Parathyroid adenoma (tissue), 2 donors: ENCODE results near the gene IFI35.
A peak's percentile ranks its signal among the peaks of the same experiment; 100 is the strongest.

Experiments used
- H2AFZ ChIP-seq: fragments of 300-600 bp; sonication (generic); one replicate; pipeline ENCODE4 v1.7.0; 2017; ENCODE audit warnings: antibody characterized with exemption, mild to moderate bottlenecking
- H3K27ac ChIP-seq: fragments of 300-600 bp; sonication (generic); one replicate; pipeline ENCODE4 v1.7.0; 2017
- H3K27me3 ChIP-seq: fragments of 300-600 bp; sonication (generic); one replicate; pipeline ENCODE4 v1.7.0; 2017; ENCODE audit warnings: low read length; ENCODE audit not compliant: control insufficient read depth, insufficient read depth
- H3K36me3 ChIP-seq: fragments of 300-600 bp; sonication (generic); one replicate; pipeline ENCODE4 v1.7.0; 2017; ENCODE audit warnings: low read length; ENCODE audit not compliant: control insufficient read depth, insufficient read depth
- H3K4me1 ChIP-seq: fragments of 300-600 bp; sonication (generic); one replicate; pipeline ENCODE4 v1.7.0; 2017; ENCODE audit warnings: control low read depth
- H3K4me2 ChIP-seq: fragments of 300-600 bp; sonication (generic); one replicate; pipeline ENCODE4 v1.7.0; 2017; ENCODE audit warnings: low read length
- H3K4me3 ChIP-seq: fragments of 300-600 bp; sonication (generic); one replicate; pipeline ENCODE4 v1.7.0; 2017; ENCODE audit warnings: low read depth, low read length
- H3K79me2 ChIP-seq: fragments of 300-600 bp; sonication (generic); one replicate; pipeline ENCODE4 v1.7.0; 2017; ENCODE audit warnings: control low read depth
- H3K9ac ChIP-seq: fragments of 300-600 bp; sonication (generic); one replicate; pipeline ENCODE4 v1.7.0; 2017; ENCODE audit warnings: mild to moderate bottlenecking
- H3K9me3 ChIP-seq: fragments of 300-600 bp; sonication (generic); one replicate; pipeline ENCODE4 v1.7.0; 2017; ENCODE audit warnings: low read length; ENCODE audit not compliant: control insufficient read depth
- CTCF ChIP-seq: fragments of 300-600 bp; sonication (generic); IDR thresholded peaks from one replicate; pipeline ENCODE4 v1.7.0; 2017; ENCODE audit warnings: antibody characterized with exemption, mild to moderate bottlenecking
- donor health status: primary hyperparathyroidism.

IFI35 gene

GRCh38 chr17:43021741-43022512 is 15.3 kb downstream of the IFI35 start, which contains the start of gene VAT1:
TSS of gene VAT1 (minus strand) at chr17:43022385. CDS start at chr17:43022322, 63 bp downstream.
- H3K9ac ChIP-seq: peak within 1 kb of the TSS; percentile 12
- peak within 1 kb of the TSS; percentile 76 for H3K4me2 ChIP-seq
- H3K27ac ChIP-seq: peak within 1 kb of the TSS; percentile 74
- no peaks in the 10 kb centered on the region for H3K79me2 ChIP-seq
- TF ChIP-seq CTCF: no peak
- H3K27me3 ChIP-seq: no peaks in the 10 kb centered on the region
- peak within 1 kb of the TSS; percentile 83 for H2AFZ ChIP-seq
- no peaks in the 10 kb centered on the region for H3K9me3 ChIP-seq
- no peaks in the 10 kb centered on the region for H3K36me3 ChIP-seq
- H3K4me1 ChIP-seq: peaks cover 3% of the 10 kb centered on the region
- peak within 1 kb of the TSS; percentile 95 for H3K4me3 ChIP-seq

DNA sequence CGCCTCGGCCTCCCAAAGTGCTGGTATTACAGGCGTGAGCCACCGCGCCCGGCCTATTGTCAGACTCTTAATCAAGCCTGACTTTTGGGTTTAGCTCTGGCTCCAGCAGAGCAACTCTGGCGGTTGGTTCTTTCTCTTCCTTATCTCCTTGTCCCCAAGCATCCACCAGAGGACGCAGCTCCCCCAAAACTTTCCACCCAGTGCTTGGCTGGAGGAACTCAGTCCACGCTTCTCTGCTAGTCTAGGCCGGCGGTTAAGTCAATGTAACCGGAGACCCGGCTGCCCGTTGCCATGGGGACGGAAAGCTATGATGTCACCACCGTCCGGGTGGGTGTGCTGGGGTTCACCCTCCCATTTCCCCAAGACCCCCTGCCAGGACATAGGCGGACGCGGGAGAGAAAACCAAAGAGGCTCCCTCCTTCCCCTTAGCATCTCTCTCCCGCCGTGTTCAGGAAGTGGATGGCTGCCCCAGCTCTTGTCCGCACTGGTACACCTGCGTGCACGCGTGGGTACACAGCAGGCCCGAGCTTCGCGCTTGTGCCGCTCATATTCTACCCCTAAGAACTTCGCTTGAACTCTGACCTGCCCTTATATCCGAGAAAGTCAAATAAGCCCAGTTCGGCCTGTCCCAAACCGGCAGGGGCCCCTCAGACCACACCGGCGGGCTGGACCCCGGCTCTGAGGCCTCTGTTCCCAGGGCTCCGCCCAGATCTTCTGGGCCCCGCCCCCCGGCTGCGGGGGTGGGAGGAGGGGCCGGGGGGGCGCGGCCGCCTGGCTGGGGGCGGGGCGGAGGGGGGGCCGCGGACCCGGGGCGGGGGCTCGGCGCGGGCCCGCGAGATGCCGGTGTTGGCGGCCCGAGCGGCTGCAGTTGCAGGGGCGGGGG is 18.1 kb downstream of the IFI35 start, which contains the start of gene RND2:
Gene RND2, plus strand, starts transcription at position 825 of the 883 bp plus-strand sequence. CDS start 117 bp downstream, outside the sequence.
- no peaks in the 10 kb centered on the region for H3K79me2 ChIP-seq
- peak; percentile 82 for TF ChIP-seq CTCF
- H3K4me1 ChIP-seq: no peaks in the 10 kb centered on the region
- H3K4me2 ChIP-seq: peak within 1 kb of the TSS; percentile 99
- peak within 1 kb of the TSS; percentile 95 for H2AFZ ChIP-seq
- peak within 1 kb of the TSS; percentile 83 for H3K4me3 ChIP-seq
- no peaks in the 10 kb centered on the region for H3K36me3 ChIP-seq
- no peaks in the 10 kb centered on the region for H3K27me3 ChIP-seq
- peak within 1 kb of the TSS; percentile 73 for H3K27ac ChIP-seq
- H3K9me3 ChIP-seq: no peaks in the 10 kb centered on the region
- H3K9ac ChIP-seq: no peak within 1 kb of the TSS

DNA sequence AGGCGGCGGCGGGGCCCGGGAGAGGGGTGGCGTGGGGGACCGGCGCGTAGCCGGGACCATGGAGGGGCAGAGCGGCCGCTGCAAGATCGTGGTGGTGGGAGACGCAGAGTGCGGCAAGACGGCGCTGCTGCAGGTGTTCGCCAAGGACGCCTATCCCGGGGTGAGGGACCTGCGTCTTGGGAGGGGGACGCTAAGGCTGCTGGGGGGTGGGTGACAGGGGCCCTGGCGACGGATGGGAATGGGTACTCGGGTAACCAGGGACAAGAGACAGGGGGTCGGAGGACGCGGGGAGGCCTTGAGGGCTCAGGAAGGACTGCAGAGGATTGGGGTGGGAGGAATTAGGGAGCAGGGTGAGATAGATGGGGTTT is 18.7 kb downstream of the IFI35 start:
- no peaks in the 10 kb centered on the region for H3K79me2 ChIP-seq
- no peaks in the 10 kb centered on the region for H3K27me3 ChIP-seq
- peak overlapping the region; percentile 15 for H3K27ac ChIP-seq
- peak overlapping the region; percentile 95 for H2AFZ ChIP-seq
- H3K4me2 ChIP-seq: peak overlapping the region; percentile 66
- no peaks in the 10 kb centered on the region for H3K36me3 ChIP-seq
- no peak overlapping the region for H3K9ac ChIP-seq
- H3K9me3 ChIP-seq: no peaks in the 10 kb centered on the region
- H3K4me1 ChIP-seq: no peaks in the 10 kb centered on the region
- TF ChIP-seq CTCF: no peak
- peak overlapping the region; percentile 46 for H3K4me3 ChIP-seq

GRCh38 chr17:43025766-43026537 is 19.4 kb downstream of the IFI35 start:
- Histone ChIP-seq H3K36me3 (no peaks in the 10 kb centered on the region), H3K9ac (no peak overlapping the region), H3K4me2 (no peak overlapping the region), H3K27me3 (no peaks in the 10 kb centered on the region), H3K4me1 (no peaks in the 10 kb centered on the region), H2AFZ (peak overlapping the region; percentile 95), H3K4me3 (peak overlapping the region; percentile 46), H3K27ac (no peak overlapping the region), H3K79me2 (no peaks in the 10 kb centered on the region), H3K9me3 (no peaks in the 10 kb centered on the region)
- no peak for TF ChIP-seq CTCF
